Measurements from ENCODE around the gene MYO1G. TPM values are rescaled to one million over a fixed set of nuclear protein-coding genes. Genes with fewer than 3 reads are reported as not detected.

Gene MYO1G
- total and polyA plus RNA-seq, 4 experiments from 2014 or later, result 92.9 to 168 (median 119) TPM

- H3K4me1 ChIP-seq (ENCODE audit: insufficient read depth, low read length), result peaks cover 11% of the 10 kb centered on the region
- H3K27me3 ChIP-seq (ENCODE audit: insufficient read depth, low read length), result no peaks in the 10 kb centered on the region
- POLR2A ChIA-PET (ENCODE audit: partially characterized antibody), result interaction anchor here (0.9 to 3.3 kb wide), 8 partner anchors 9 to 148 kb away, joined by 3 to 18 read pairs (median 3); partner anchors contain the start of gene MYO1G
- no peak for DNase-seq
- CTCF ChIA-PET (ENCODE audit: partially characterized antibody), result interaction anchor here (1.0 to 3.3 kb wide), 5 partner anchors 9 to 171 kb away, joined by 3 to 19 read pairs (median 4); no protein-coding TSS in a partner anchor
- no peak overlapping the region for H3K27ac ChIP-seq (ENCODE audit: low read depth, low read length)
- H3K27ac Mint-ChIP-seq, result peak overlapping the region in 4 of 7 donors; percentile 4 to 79 (median 54)
- H3K36me3 Mint-ChIP-seq, result peaks cover 28 to 58% of the 10 kb centered on the region in 2 donors
- H3K36me3 ChIP-seq (ENCODE audit: insufficient read depth, low read length), result peaks cover 49% of the 10 kb centered on the region
- H3K27me3 Mint-ChIP-seq, result no peaks in the 10 kb centered on the region
- H3K9me3 Mint-ChIP-seq, result no peaks in the 10 kb centered on the region
- peaks cover 6 to 16% (median 11%) of the 10 kb centered on the region in 4 donors for H3K4me1 Mint-ChIP-seq
- intact Hi-C loops (cut with micrococcal nuclease), result no loop called here
- H3K4me3 ChIP-seq (ENCODE audit: low read length in 2 of 2), result no peak overlapping the region
- no peak overlapping the region for H3K4me3 Mint-ChIP-seq
- H3K9me3 ChIP-seq (ENCODE audit: control insufficient read depth in 1 of 2, low read length in 2 of 2), result no peaks in the 10 kb centered on the region
Observed at GRCh38 chr7:44964384-44964830, 14.4 kb downstream of the MYO1G start.

GRCh38 chr7:44963364-44964290 is 15.2 kb downstream of the MYO1G start:
- peaks cover 18% of the 10 kb centered on the region for H3K4me1 ChIP-seq (ENCODE audit: insufficient read depth, low read length)
- CTCF ChIA-PET (ENCODE audit: partially characterized antibody), result interaction anchor here (1.1 to 3.3 kb wide), 5 partner anchors 10 to 172 kb away, joined by 3 to 19 read pairs (median 4); no protein-coding TSS in a partner anchor
- Mint-ChIP-seq H3K27me3 (no peaks in the 10 kb centered on the region), H3K27ac (peak overlapping the region in 5 of 7 donors; percentile 47 to 86 (median 57)), H3K36me3 (peaks cover 26 to 53% of the 10 kb centered on the region in 2 donors), H3K9me3 (no peaks in the 10 kb centered on the region), H3K4me1 (peaks cover 12 to 24% (median 17%) of the 10 kb centered on the region in 4 donors), H3K4me3 (no peak overlapping the region)
- no peak overlapping the region for H3K4me3 ChIP-seq (ENCODE audit: low read length in 2 of 2)
- H3K9me3 ChIP-seq (ENCODE audit: control insufficient read depth in 1 of 2, low read length in 2 of 2), result no peaks in the 10 kb centered on the region
- POLR2A ChIA-PET (ENCODE audit: partially characterized antibody), result interaction anchor here (0.6 to 3.3 kb wide), 8 partner anchors 8 to 148 kb away, joined by 3 to 18 read pairs (median 3); partner anchors contain the start of gene MYO1G
- DNase-seq, result no peak
- intact Hi-C loops (cut with micrococcal nuclease), result no loop called here
- H3K27ac ChIP-seq (ENCODE audit: low read depth, low read length), result no peak overlapping the region
- H3K27me3 ChIP-seq (ENCODE audit: insufficient read depth, low read length), result no peaks in the 10 kb centered on the region
- peaks cover 42% of the 10 kb centered on the region for H3K36me3 ChIP-seq (ENCODE audit: insufficient read depth, low read length)

GRCh38 chr7:44962483-44963251 is 16.1 kb downstream of the MYO1G start:
- H3K36me3 ChIP-seq (ENCODE audit: insufficient read depth, low read length), result peaks cover 33% of the 10 kb centered on the region
- peak overlapping the region in 1 of 7 donors; percentile 79 for H3K27ac Mint-ChIP-seq
- H3K27ac ChIP-seq (ENCODE audit: low read depth, low read length), result peak overlapping the region; percentile 26
- no peak for DNase-seq
- no peaks in the 10 kb centered on the region for H3K9me3 Mint-ChIP-seq
- no peak overlapping the region for H3K4me3 Mint-ChIP-seq
- H3K4me1 Mint-ChIP-seq, result peaks cover 13 to 21% (median 18%) of the 10 kb centered on the region in 4 donors
- H3K27me3 Mint-ChIP-seq, result no peaks in the 10 kb centered on the region
- H3K4me3 ChIP-seq (ENCODE audit: low read length in 2 of 2), result no peak overlapping the region
- no peaks in the 10 kb centered on the region for H3K9me3 ChIP-seq (ENCODE audit: control insufficient read depth in 1 of 2, low read length in 2 of 2)
- ChIA-PET POLR2A (ENCODE audit: partially characterized antibody) (interaction anchor here (0.6 to 3.7 kb wide), 5 partner anchors 13 to 65 kb away, joined by 3 to 23 read pairs (median 12); partner anchors contain the start of gene MYO1G), CTCF (ENCODE audit: partially characterized antibody) (interaction anchor here (1.2 to 3.3 kb wide), 4 partner anchors 9 to 173 kb away, joined by 3 to 19 read pairs (median 6); no protein-coding TSS in a partner anchor)
- intact Hi-C loops (cut with micrococcal nuclease), result no loop called here
- peaks cover 19% of the 10 kb centered on the region for H3K4me1 ChIP-seq (ENCODE audit: insufficient read depth, low read length)
- no peaks in the 10 kb centered on the region for H3K27me3 ChIP-seq (ENCODE audit: insufficient read depth, low read length)
- peaks cover 18 to 43% of the 10 kb centered on the region in 2 donors for H3K36me3 Mint-ChIP-seq

- H3K9me3 Mint-ChIP-seq, result no peaks in the 10 kb centered on the region
- no peak overlapping the region for H3K4me3 ChIP-seq (ENCODE audit: low read length in 2 of 2)
- ChIA-PET CTCF (ENCODE audit: partially characterized antibody) (interaction anchor here (0.8 to 1.4 kb wide), 3 partner anchors 10 to 174 kb away, joined by 3 to 5 read pairs (median 4); no protein-coding TSS in a partner anchor), POLR2A (ENCODE audit: partially characterized antibody) (interaction anchor here (1.0 to 3.7 kb wide), 4 partner anchors 14 to 65 kb away, joined by 4 to 23 read pairs (median 12); partner anchors contain the start of gene MYO1G)
- peak overlapping the region in 1 of 7 donors; percentile 15 for H3K27ac Mint-ChIP-seq
- intact Hi-C loops (cut with micrococcal nuclease), result no loop called here
- peak overlapping the region; percentile 26 for H3K27ac ChIP-seq (ENCODE audit: low read depth, low read length)
- H3K27me3 Mint-ChIP-seq, result no peaks in the 10 kb centered on the region
- H3K36me3 Mint-ChIP-seq, result peaks cover 14 to 37% of the 10 kb centered on the region in 2 donors
- peaks cover 19% of the 10 kb centered on the region for H3K4me1 ChIP-seq (ENCODE audit: insufficient read depth, low read length)
- DNase-seq, result no peak
- H3K36me3 ChIP-seq (ENCODE audit: insufficient read depth, low read length), result peaks cover 26% of the 10 kb centered on the region
- no peak overlapping the region for H3K4me3 Mint-ChIP-seq
- H3K4me1 Mint-ChIP-seq, result peaks cover 13 to 21% (median 18%) of the 10 kb centered on the region in 4 donors
- no peaks in the 10 kb centered on the region for H3K9me3 ChIP-seq (ENCODE audit: control insufficient read depth in 1 of 2, low read length in 2 of 2)
- H3K27me3 ChIP-seq (ENCODE audit: insufficient read depth, low read length), result no peaks in the 10 kb centered on the region
Observed at GRCh38 chr7:44961844-44962482, 16.9 kb downstream of the MYO1G start.

- Mint-ChIP-seq H3K36me3 (peaks cover 7 to 22% of the 10 kb centered on the region in 2 donors), H3K9me3 (no peaks in the 10 kb centered on the region), H3K27ac (peak overlapping the region; percentile 91 to 99 (median 94)), H3K4me3 (peak overlapping the region in 1 of 8 donors; percentile 60), H3K4me1 (peaks cover 13 to 21% (median 16%) of the 10 kb centered on the region in 4 donors), H3K27me3 (no peaks in the 10 kb centered on the region)
- no peaks in the 10 kb centered on the region for H3K9me3 ChIP-seq (ENCODE audit: control insufficient read depth in 1 of 2, low read length in 2 of 2)
- peaks cover 19% of the 10 kb centered on the region for H3K4me1 ChIP-seq (ENCODE audit: insufficient read depth, low read length)
- no peaks in the 10 kb centered on the region for H3K27me3 ChIP-seq (ENCODE audit: insufficient read depth, low read length)
- DNase-seq, result peak in 1 of 5 donors; percentile 56
- peaks cover 10% of the 10 kb centered on the region for H3K36me3 ChIP-seq (ENCODE audit: insufficient read depth, low read length)
- ChIA-PET POLR2A (ENCODE audit: partially characterized antibody) (interaction anchor here (1.3 to 3.7 kb wide), 5 partner anchors 13 to 151 kb away, joined by 3 to 23 read pairs (median 11); partner anchors contain the start of genes MYO1G and TBRG4), CTCF (ENCODE audit: partially characterized antibody) (interaction anchor here (1.7 kb wide), 1 partner anchor 15 kb away, joined by 3 read pairs; no protein-coding TSS in a partner anchor)
- H3K27ac ChIP-seq (ENCODE audit: low read depth, low read length), result peak overlapping the region; percentile 75
- intact Hi-C loops (cut with micrococcal nuclease), result no loop called here
- no peak overlapping the region for H3K4me3 ChIP-seq (ENCODE audit: low read length in 2 of 2)
Observed at GRCh38 chr7:44960011-44960580, 18.7 kb downstream of the MYO1G start.

GRCh38 chr7:44959433-44959951 is 19.3 kb downstream of the MYO1G start:
- no peaks in the 10 kb centered on the region for H3K9me3 Mint-ChIP-seq
- peak in 4 of 5 donors; percentile 63 to 92 (median 71) for DNase-seq
- intact Hi-C loops (cut with micrococcal nuclease), result no loop called here
- no peaks in the 10 kb centered on the region for H3K9me3 ChIP-seq (ENCODE audit: control insufficient read depth in 1 of 2, low read length in 2 of 2)
- CTCF ChIA-PET (ENCODE audit: partially characterized antibody), result interaction anchor here (1.7 kb wide), 1 partner anchor 15 kb away, joined by 3 read pairs; no protein-coding TSS in a partner anchor
- peak overlapping the region; percentile 91 to 99 (median 94) for H3K27ac Mint-ChIP-seq
- peaks cover 13 to 21% (median 16%) of the 10 kb centered on the region in 4 donors for H3K4me1 Mint-ChIP-seq
- H3K4me1 ChIP-seq (ENCODE audit: insufficient read depth, low read length), result peaks cover 19% of the 10 kb centered on the region
- H3K4me3 ChIP-seq (ENCODE audit: low read length in 2 of 2), result no peak overlapping the region
- POLR2A ChIA-PET (ENCODE audit: partially characterized antibody), result interaction anchor here (1.3 to 3.7 kb wide), 5 partner anchors 14 to 152 kb away, joined by 3 to 23 read pairs (median 11); partner anchors contain the start of genes MYO1G and TBRG4
- H3K27ac ChIP-seq (ENCODE audit: low read depth, low read length), result peak overlapping the region; percentile 75
- no peaks in the 10 kb centered on the region for H3K27me3 Mint-ChIP-seq
- peaks cover 4% of the 10 kb centered on the region for H3K36me3 ChIP-seq (ENCODE audit: insufficient read depth, low read length)
- peak overlapping the region in 1 of 8 donors; percentile 60 for H3K4me3 Mint-ChIP-seq
- H3K36me3 Mint-ChIP-seq, result peaks cover 7 to 20% of the 10 kb centered on the region in 2 donors
- no peaks in the 10 kb centered on the region for H3K27me3 ChIP-seq (ENCODE audit: insufficient read depth, low read length)
